Skeletal muscle tissue (tissue), 4 donors: ENCODE data around the gene KCNJ9. TPM values are rescaled to one million over a fixed set of nuclear protein-coding genes. Genes with fewer than 3 reads are reported as not detected.
"Not testable (repeated sequence)": the region's sequence is repeated elsewhere in the genome, so short reads cannot be mapped to it uniquely, and the experiment has no call there.

Experiments
- H3K27ac ChIP-seq: one replicate; pipeline ENCODE4 v1.7.0; 2013; ENCODE audit warnings: mild to moderate bottlenecking, low read depth, low read length, inconsistent platforms
- H3K27me3 ChIP-seq, 3 donors: one replicate each; pipeline ENCODE4 v1.7.0; 2013; ENCODE audit warnings: low read length in 3 of 3; ENCODE audit not compliant: control insufficient read depth in 3 of 3, insufficient read depth in 3 of 3
- H3K36me3 ChIP-seq, 3 donors: one replicate each; pipeline ENCODE4 v1.7.0; 2013; ENCODE audit warnings: low read length in 3 of 3; ENCODE audit not compliant: control insufficient read depth in 3 of 3, insufficient read depth in 3 of 3
- H3K4me1 ChIP-seq, 3 donors: one replicate each; pipeline ENCODE4 v1.7.0; 2013; ENCODE audit warnings: low read length in 3 of 3, mild to moderate bottlenecking in 3 of 3; ENCODE audit not compliant: control insufficient read depth in 3 of 3, insufficient read depth in 3 of 3
- H3K4me3 ChIP-seq, 3 donors: one replicate each; pipeline ENCODE4 v1.7.0; 2013; ENCODE audit warnings: low read length in 3 of 3
- H3K9ac ChIP-seq, 3 donors: one replicate each; pipeline ENCODE4 v1.7.0; 2013; ENCODE audit warnings: low read length in 3 of 3, mild to moderate bottlenecking in 3 of 3, moderate library complexity in 2 of 3, low read depth in 1 of 3
- H3K9me3 ChIP-seq, 3 donors: one replicate each; pipeline ENCODE4 v1.7.0; 2013; ENCODE audit warnings: low read length in 3 of 3; ENCODE audit not compliant: control insufficient read depth in 3 of 3
- total RNA-seq: library from RNA; depleted of rRNA; stranded (reverse); fragments of >200 nt; gene quantifications from one replicate; pipeline ENCODE4 v1.2.3, GENCODE V29; 2014
- donor health status: Osteomylitis.

Gene KCNJ9
- total RNA-seq, 1 donor from 2014 or later = not detected

GRCh38 chr1:160121388-160121787 lies 40.0 kb downstream of the KCNJ9 start:
- H3K27ac ChIP-seq = peak overlapping the region; percentile 96
- H3K4me3 ChIP-seq = peak overlapping the region in 1 of 3 donors; percentile 1
- H3K9me3 ChIP-seq = no peaks in the 10 kb centered on the region
- peaks cover 45 to 65% (median 48%) of the 10 kb centered on the region in 3 donors for H3K36me3 ChIP-seq
- peak overlapping the region in 1 of 3 donors; percentile 99 for H3K9ac ChIP-seq
- H3K4me1 ChIP-seq = peaks cover 82 to 92% (median 82%) of the 10 kb centered on the region in 3 donors
- H3K27me3 ChIP-seq = no peaks in the 10 kb centered on the region

GRCh38 chr1:160122978-160123495 lies 41.7 kb downstream of the KCNJ9 start:
- peak overlapping the region in 1 of 3 donors; percentile 35 for H3K4me3 ChIP-seq
- no peaks in the 10 kb centered on the region for H3K9me3 ChIP-seq
- H3K4me1 ChIP-seq = peaks cover 90 to 93% (median 93%) of the 10 kb centered on the region in 3 donors
- H3K27me3 ChIP-seq = no peaks in the 10 kb centered on the region
- H3K9ac ChIP-seq = peak overlapping the region; percentile 25 to 67 (median 29)
- H3K27ac ChIP-seq = peak overlapping the region; percentile 96
- peaks cover 52 to 62% (median 53%) of the 10 kb centered on the region in 3 donors for H3K36me3 ChIP-seq

DNA sequence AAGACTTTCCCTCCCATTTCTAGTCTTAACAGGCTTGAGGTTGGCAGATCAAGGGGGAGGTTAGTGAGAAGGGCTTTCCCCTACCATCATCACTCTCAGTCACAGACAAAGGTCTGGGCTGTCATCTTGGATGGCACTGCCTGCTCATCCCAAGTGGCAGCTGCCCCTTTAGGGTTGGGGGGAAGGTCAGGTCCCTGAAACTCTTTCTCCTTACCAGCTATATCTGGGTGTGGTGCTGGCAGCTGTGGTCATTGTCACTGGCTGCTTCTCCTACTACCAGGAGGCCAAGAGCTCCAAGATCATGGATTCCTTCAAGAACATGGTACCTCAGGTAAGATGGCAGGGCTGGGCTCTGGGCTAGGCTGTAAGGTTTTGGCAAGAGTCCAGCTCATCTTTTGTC lies 42.4 kb downstream of the KCNJ9 start:
- Histone ChIP-seq H3K9ac (peak overlapping the region; percentile 50 to 70 (median 67)), H3K36me3 (peaks cover 49 to 60% (median 59%) of the 10 kb centered on the region in 3 donors), H3K9me3 (no peaks in the 10 kb centered on the region), H3K4me3 (peak overlapping the region; percentile 35 to 54 (median 45)), H3K4me1 (peaks cover 90 to 93% (median 93%) of the 10 kb centered on the region in 3 donors), H3K27ac (peak overlapping the region; percentile 96), H3K27me3 (no peaks in the 10 kb centered on the region)

- Histone ChIP-seq H3K4me1 (peaks cover 90 to 96% (median 94%) of the 10 kb centered on the region in 3 donors), H3K27me3 (no peaks in the 10 kb centered on the region), H3K9me3 (no peaks in the 10 kb centered on the region), H3K27ac (peak overlapping the region; percentile 96), H3K4me3 (peak overlapping the region; percentile 35 to 54 (median 45)), H3K36me3 (peaks cover 58 to 71% (median 69%) of the 10 kb centered on the region in 3 donors), H3K9ac (peak overlapping the region; percentile 55 to 72 (median 70))
These were observed 43.6 kb downstream of the KCNJ9 start for GRCh38 chr1:160124705-160125478.

DNA sequence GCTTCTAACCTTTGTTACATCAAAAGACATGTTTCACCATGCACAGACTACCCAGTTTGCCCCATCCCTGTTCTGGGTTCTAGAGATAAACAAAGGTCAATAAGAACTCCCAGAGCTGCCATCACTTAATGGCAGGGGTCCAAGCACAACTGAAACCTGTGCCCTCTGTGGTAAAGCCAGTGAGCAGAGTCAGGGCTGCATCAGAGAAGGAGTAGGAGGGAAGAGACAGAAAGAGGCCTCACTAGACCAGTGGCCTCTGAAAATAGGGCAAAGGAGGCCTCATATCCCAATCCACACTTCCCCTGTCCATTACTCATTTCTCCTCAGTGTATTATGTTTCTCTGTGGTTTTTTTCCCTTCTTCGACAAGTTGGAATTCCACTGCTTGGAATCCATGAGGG lies 44.4 kb downstream of the KCNJ9 start:
- peak overlapping the region in 1 of 3 donors; percentile 72 for H3K9ac ChIP-seq
- peak overlapping the region in 1 of 3 donors; percentile 49 for H3K4me3 ChIP-seq
- no peaks in the 10 kb centered on the region for H3K27me3 ChIP-seq
- H3K9me3 ChIP-seq = no peaks in the 10 kb centered on the region
- peaks cover 67 to 79% (median 74%) of the 10 kb centered on the region in 3 donors for H3K36me3 ChIP-seq
- peak overlapping the region; percentile 96 for H3K27ac ChIP-seq
- H3K4me1 ChIP-seq = peaks cover 90 to 96% (median 94%) of the 10 kb centered on the region in 3 donors

- Histone ChIP-seq H3K27ac (peak overlapping the region; percentile 96), H3K4me1 (peaks cover 90 to 96% (median 94%) of the 10 kb centered on the region in 3 donors), H3K36me3 (peaks cover 66 to 78% (median 73%) of the 10 kb centered on the region in 3 donors), H3K9ac (peak overlapping the region in 1 of 3 donors; percentile 72)
- not testable (repeated sequence) for H3K27me3 ChIP-seq, H3K4me3 ChIP-seq, H3K9me3 ChIP-seq
These were observed 45.0 kb downstream of the KCNJ9 start for GRCh38 chr1:160126342-160126741.

DNA sequence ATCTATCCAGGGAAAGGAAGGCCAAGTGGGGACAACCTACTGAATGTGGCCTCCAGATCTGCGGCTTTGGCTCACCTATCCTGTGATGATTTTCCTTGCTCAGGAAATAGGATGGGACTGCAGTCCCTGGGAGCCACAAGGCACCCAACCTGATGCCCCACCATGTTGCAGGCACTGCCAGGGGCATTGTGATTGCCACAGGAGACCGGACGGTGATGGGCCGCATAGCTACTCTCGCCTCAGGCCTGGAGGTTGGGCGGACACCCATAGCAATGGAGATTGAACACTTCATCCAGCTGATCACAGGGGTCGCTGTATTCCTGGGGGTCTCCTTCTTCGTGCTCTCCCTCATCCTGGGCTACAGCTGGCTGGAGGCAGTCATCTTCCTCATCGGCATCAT lies 46.0 kb downstream of the KCNJ9 start:
- no peaks in the 10 kb centered on the region for H3K27me3 ChIP-seq
- H3K9me3 ChIP-seq = no peaks in the 10 kb centered on the region
- peak overlapping the region; percentile 96 for H3K27ac ChIP-seq
- H3K9ac ChIP-seq = peak overlapping the region; percentile 67 to 81 (median 73)
- peak overlapping the region in 1 of 3 donors; percentile 61 for H3K4me3 ChIP-seq
- H3K36me3 ChIP-seq = peaks cover 58 to 71% (median 66%) of the 10 kb centered on the region in 3 donors
- H3K4me1 ChIP-seq = peaks cover 90 to 96% (median 90%) of the 10 kb centered on the region in 3 donors

DNA sequence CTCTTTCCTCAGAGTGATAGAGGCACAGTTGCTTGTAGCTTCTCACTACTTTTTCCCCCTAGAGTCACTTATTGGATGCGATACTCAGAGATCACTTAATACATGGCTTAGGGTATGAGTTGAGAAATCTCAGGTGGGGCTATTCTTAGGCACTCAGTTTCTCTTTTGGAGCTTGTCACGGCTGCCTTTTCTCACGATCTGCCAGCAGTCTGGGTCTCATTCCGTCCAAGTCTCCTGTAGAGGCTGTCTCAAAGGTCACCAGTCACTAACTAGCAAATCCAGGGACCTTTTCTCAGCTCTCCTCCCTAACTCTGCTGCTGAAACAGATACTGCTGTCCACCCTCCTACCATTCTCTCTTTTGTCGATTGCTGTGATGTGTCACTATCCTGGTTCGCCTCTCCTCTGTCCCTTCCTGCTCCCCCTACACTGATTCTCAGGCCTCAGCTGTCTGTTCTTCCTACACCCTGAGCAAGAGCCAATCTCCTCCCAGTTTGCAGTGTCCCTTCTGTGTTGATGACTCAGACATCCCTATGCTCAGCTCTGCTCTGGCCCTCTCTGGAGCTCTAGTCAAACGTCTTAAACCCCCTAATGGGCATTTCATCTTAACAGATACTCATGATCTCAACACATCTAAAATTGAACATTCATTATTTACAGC lies 46.7 kb downstream of the KCNJ9 start:
- Histone ChIP-seq H3K27me3 (no peaks in the 10 kb centered on the region), H3K9me3 (no peaks in the 10 kb centered on the region), H3K4me3 (peak overlapping the region in 2 of 3 donors; percentile 44 to 61), H3K9ac (peak overlapping the region; percentile 67 to 81 (median 73)), H3K4me1 (peaks cover 91 to 96% (median 92%) of the 10 kb centered on the region in 3 donors), H3K36me3 (peaks cover 58 to 71% (median 68%) of the 10 kb centered on the region in 3 donors), H3K27ac (peak overlapping the region; percentile 96)

GRCh38 chr1:160128636-160129035 lies 47.3 kb downstream of the KCNJ9 start:
- Histone ChIP-seq H3K4me3 (peak overlapping the region; percentile 30 to 44 (median 39)), H3K9ac (peak overlapping the region; percentile 67 to 81 (median 73)), H3K27ac (peak overlapping the region; percentile 96), H3K36me3 (peaks cover 59 to 71% (median 67%) of the 10 kb centered on the region in 3 donors), H3K9me3 (no peaks in the 10 kb centered on the region), H3K4me1 (peaks cover 91 to 96% (median 91%) of the 10 kb centered on the region in 3 donors), H3K27me3 (no peaks in the 10 kb centered on the region)
